Chondrocyte (in vitro differentiated cells): ENCODE results near the gene GHITM. TPM values are rescaled to one million over a fixed set of nuclear protein-coding genes. Genes with fewer than 3 reads are reported as not detected.

ENCODE experiments used
- DNase-seq: peaks from one replicate; pipeline ENCODE4 v3.0.0; 2021; ENCODE audit warnings: mixed read lengths, low spot score
- H3K27ac Mint-ChIP-seq: one replicate; pipeline ENCODE4 v1.8.0; 2021; ENCODE audit warnings: mild to moderate bottlenecking, moderate library complexity, mixed read lengths; ENCODE audit not compliant: unreplicated experiment
- H3K27me3 Mint-ChIP-seq: 2 replicates; pipeline ENCODE4 v1.8.0; 2021; ENCODE audit warnings: low read depth, mixed read lengths
- H3K36me3 Mint-ChIP-seq: 2 replicates; pipeline ENCODE4 v1.8.0; 2021; ENCODE audit warnings: low read depth, mixed read lengths
- H3K4me1 Mint-ChIP-seq: 2 replicates; pipeline ENCODE4 v1.8.0; 2021; ENCODE audit warnings: low read depth, mild to moderate bottlenecking, mixed read lengths
- H3K4me3 Mint-ChIP-seq: one replicate; pipeline ENCODE4 v1.8.0; 2021; ENCODE audit warnings: mild to moderate bottlenecking, moderate library complexity, mixed read lengths; ENCODE audit not compliant: unreplicated experiment
- H3K9me3 Mint-ChIP-seq: 2 replicates; pipeline ENCODE4 v1.8.0; 2021; ENCODE audit warnings: low read depth, mixed read lengths
- CTCF ChIP-seq: fragments of 200-600 bp; sonication (generic); IDR thresholded peaks from 2 replicates; pipeline ENCODE4 v1.5.0; 2021; ENCODE audit warnings: antibody characterized with exemption, mild to moderate bottlenecking, moderate library complexity
- total RNA-seq: library from RNA; stranded (reverse); gene quantifications from 3 replicates; pipeline ENCODE4 v1.2.1, GENCODE V29; 2021

GHITM gene
- total RNA-seq, 1 donor from 2014 or later = 114 TPM

- Mint-ChIP-seq H3K36me3 (no peaks in the 10 kb centered on the region), H3K4me3 (no peak overlapping the region), H3K27me3 (peaks cover 3% of the 10 kb centered on the region), H3K9me3 (no peaks in the 10 kb centered on the region), H3K4me1 (no peaks in the 10 kb centered on the region), H3K27ac (peak overlapping the region; percentile 63)
- no peak for DNase-seq
- no peak for TF ChIP-seq CTCF
These were observed 33.4 kb downstream of the GHITM start for GRCh38 chr10:84172467-84173356.

- peaks cover 3% of the 10 kb centered on the region for H3K27me3 Mint-ChIP-seq
- H3K27ac Mint-ChIP-seq = no peak within 1 kb of the TSS
- TF ChIP-seq CTCF = no peak
- H3K36me3 Mint-ChIP-seq = no peaks in the 10 kb centered on the region
- DNase-seq = no peak
- H3K4me1 Mint-ChIP-seq = no peaks in the 10 kb centered on the region
- no peaks in the 10 kb centered on the region for H3K9me3 Mint-ChIP-seq
- H3K4me3 Mint-ChIP-seq = no peak within 1 kb of the TSS
These were observed 34.2 kb downstream of the GHITM start, which contains the start of gene GPR15LG for GRCh38 chr10:84173501-84173929. GPR15LG (plus strand) TSS chr10:84173801; CDS start chr10:84173852, 51 bp downstream.

GRCh38 chr10:84175436-84175835 lies 36.1 kb downstream of the GHITM start:
- DNase-seq = no peak
- H3K4me3 Mint-ChIP-seq = no peak overlapping the region
- no peaks in the 10 kb centered on the region for H3K4me1 Mint-ChIP-seq
- H3K36me3 Mint-ChIP-seq = no peaks in the 10 kb centered on the region
- no peak overlapping the region for H3K27ac Mint-ChIP-seq
- no peaks in the 10 kb centered on the region for H3K9me3 Mint-ChIP-seq
- H3K27me3 Mint-ChIP-seq = peaks cover 2% of the 10 kb centered on the region
- no peak for TF ChIP-seq CTCF

GRCh38 chr10:84176351-84176750 lies 37.0 kb downstream of the GHITM start:
- Mint-ChIP-seq H3K4me3 (no peak overlapping the region), H3K4me1 (no peaks in the 10 kb centered on the region), H3K27me3 (no peaks in the 10 kb centered on the region), H3K9me3 (no peaks in the 10 kb centered on the region), H3K27ac (no peak overlapping the region), H3K36me3 (no peaks in the 10 kb centered on the region)
- no peak for DNase-seq
- no peak for TF ChIP-seq CTCF

GRCh38 chr10:84176836-84177474 lies 37.6 kb downstream of the GHITM start:
- H3K4me1 Mint-ChIP-seq = no peaks in the 10 kb centered on the region
- no peak for TF ChIP-seq CTCF
- no peak overlapping the region for H3K4me3 Mint-ChIP-seq
- H3K27me3 Mint-ChIP-seq = no peaks in the 10 kb centered on the region
- H3K36me3 Mint-ChIP-seq = no peaks in the 10 kb centered on the region
- DNase-seq = no peak
- no peak overlapping the region for H3K27ac Mint-ChIP-seq
- H3K9me3 Mint-ChIP-seq = no peaks in the 10 kb centered on the region
